Esophagus muscularis mucosa (tissue), 4 donors: ENCODE data around the gene CNTRL. TPM values are rescaled to one million over a fixed set of nuclear protein-coding genes. Genes with fewer than 3 reads are reported as not detected.

Experiments used
- DNase-seq: peaks from one replicate; pipeline ENCODE4 v3.0.0-alpha.2; 2017; ENCODE audit errors: extremely low spot score
- H3K27ac ChIP-seq, 4 donors: fragments of 200-600 bp; sonication (generic); replicated peaks in 1 of 4; 1 replicate in 3 of 4; 2 replicates in 1 of 4; pipeline ENCODE4 v1.5.1; 2016 to 2019; ENCODE audit warnings: mild to moderate bottlenecking in 1 of 4
- H3K27me3 ChIP-seq, 4 donors: fragments of 200-600 bp; sonication (generic); one replicate each; pipeline versions ENCODE4 v1.5.1 to v1.6.0; 2016 to 2019
- H3K36me3 ChIP-seq, 4 donors: fragments of 200-600 bp; sonication (generic); one replicate each; pipeline ENCODE4 v1.5.1; 2016 to 2019
- H3K4me1 ChIP-seq, 4 donors: fragments of 200-600 bp; sonication (generic); one replicate each; pipeline ENCODE4 v1.5.1; 2016 to 2019
- H3K4me3 ChIP-seq, 4 donors: fragments of 200-600 bp; sonication (generic); 1 replicate in 2 of 4; 2 replicates in 2 of 4; pipeline ENCODE4 v1.5.1; 2016 to 2019; ENCODE audit warnings: mild to moderate bottlenecking in 4 of 4, moderate library complexity in 1 of 4
- H3K9me3 ChIP-seq, 4 donors: fragments of 200-600 bp; sonication (generic); 1 replicate in 3 of 4; 2 replicates in 1 of 4; pipeline ENCODE4 v1.5.1; 2016 to 2019
- CTCF ChIP-seq, 3 experiments: fragments of 200-600 bp in 2 of 3; fragments of 450-650 bp in 1 of 3; sonication (generic) in 2 of 3; IDR thresholded peaks; one replicate each; pipeline ENCODE4 v1.5.1; 2017 to 2019; ENCODE audit warnings: antibody characterized with exemption in 3 of 3, mild to moderate bottlenecking in 2 of 3, moderate library complexity in 1 of 3
- EP300 ChIP-seq: sonication (generic); formaldehyde crosslinking; IDR thresholded peaks from one replicate; pipeline ENCODE4 v1.6.1; 2017; ENCODE audit warnings: antibody characterized with exemption
- POLR2A ChIP-seq: fragments of 450-650 bp; IDR thresholded peaks from one replicate; pipeline ENCODE4 v1.6.1; 2017; ENCODE audit warnings: antibody characterized with exemption, moderate library complexity, mild to moderate bottlenecking, low read depth
- POLR2AphosphoS5 ChIP-seq, 2 donors: sonication (generic); formaldehyde crosslinking; IDR thresholded peaks; one replicate each; pipeline ENCODE4 v1.6.1; 2017; ENCODE audit warnings: antibody characterized with exemption in 2 of 2
- WGBS: methylation state at CpG from one replicate; pipeline ENCODE4 v1.1.5; 2018; 5-methylcytosine and 5-hydroxymethylcytosine counted together
- intact Hi-C: fragments of 100-400 bp; cut with DNase I; formaldehyde crosslinking; loops from one replicate; pipeline ENCODE4 v1.15.1; 2023
- total RNA-seq, 4 donors: library from RNA; depleted of rRNA; stranded (reverse); fragments of >200 nt; gene quantifications; one replicate each; pipeline versions ENCODE4 v1.1.0 to v1.2.1, GENCODE V29; 2016

The CNTRL gene
- total RNA-seq, 4 donors from 2014 or later: 7.8 to 14.1 (median 11.2) TPM

DNA sequence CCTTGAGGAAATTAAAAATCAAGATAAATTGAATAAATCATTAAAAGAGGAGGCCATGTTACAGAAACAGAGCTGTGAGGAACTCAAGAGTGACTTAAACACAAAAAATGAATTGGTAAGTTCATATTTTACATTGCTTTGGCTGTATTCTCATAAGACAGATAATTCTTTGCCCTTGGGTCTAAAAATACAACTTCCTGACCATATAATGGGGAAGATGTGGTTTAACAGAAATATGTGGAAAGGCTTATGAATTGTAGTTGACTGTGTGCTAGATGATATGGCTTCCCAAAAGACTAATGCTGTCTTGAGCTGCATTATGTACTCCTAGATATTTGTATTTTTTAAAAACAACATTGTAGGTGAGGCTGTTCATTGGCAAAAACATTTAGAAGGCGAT lies 33.1 kb downstream of the CNTRL start:
- no peak for TF ChIP-seq POLR2A
- no peak for TF ChIP-seq CTCF (IDR thresholded peaks at IDR 0.05)
- no peak for TF ChIP-seq EP300
- TF ChIP-seq POLR2AphosphoS5 (IDR thresholded peaks at IDR 0.05): no peak
- Histone ChIP-seq H3K27ac (no peak overlapping the region), H3K27me3 (no peaks in the 10 kb centered on the region), H3K36me3 (no peaks in the 10 kb centered on the region), H3K4me1 (no peaks in the 10 kb centered on the region), H3K9me3 (no peaks in the 10 kb centered on the region), H3K4me3 (no peak overlapping the region)
- intact Hi-C loops: no loop called here
- no peak for DNase-seq
- WGBS: 92% methylated on average over 1 of the region's 1 CpG

GRCh38 chr9:121115466-121115865 lies 40.7 kb downstream of the CNTRL start:
- H3K27me3 ChIP-seq: no peaks in the 10 kb centered on the region
- no peak for DNase-seq
- no peak overlapping the region for H3K4me3 ChIP-seq
- TF ChIP-seq POLR2AphosphoS5 (IDR thresholded peaks at IDR 0.05) (no peak), EP300 (no peak), POLR2A (no peak), CTCF (IDR thresholded peaks at IDR 0.05) (no peak)
- H3K4me1 ChIP-seq: peaks cover 0 to under 1% (median 0%) of the 10 kb centered on the region in 4 donors
- H3K9me3 ChIP-seq: no peaks in the 10 kb centered on the region
- intact Hi-C loops: no loop called here
- WGBS: 89% methylated on average over 1 of the region's 1 CpG
- no peak overlapping the region for H3K27ac ChIP-seq
- H3K36me3 ChIP-seq: no peaks in the 10 kb centered on the region

GRCh38 chr9:121118266-121118665 lies 43.5 kb downstream of the CNTRL start:
- Histone ChIP-seq H3K9me3 (no peaks in the 10 kb centered on the region), H3K27me3 (no peaks in the 10 kb centered on the region), H3K4me3 (no peak overlapping the region), H3K36me3 (no peaks in the 10 kb centered on the region), H3K27ac (no peak overlapping the region), H3K4me1 (peaks cover 7 to 23% (median 13%) of the 10 kb centered on the region in 4 donors)
- intact Hi-C loops: no loop called here
- DNase-seq: no peak
- TF ChIP-seq EP300: no peak
- no peak for TF ChIP-seq POLR2AphosphoS5 (IDR thresholded peaks at IDR 0.05)
- no peak for TF ChIP-seq CTCF (IDR thresholded peaks at IDR 0.05)
- no peak for TF ChIP-seq POLR2A
- WGBS: 88% methylated on average over 2 of the region's 2 CpGs

GRCh38 chr9:121120386-121120785 lies 45.6 kb downstream of the CNTRL start:
- Histone ChIP-seq H3K4me3 (no peak overlapping the region), H3K27me3 (no peaks in the 10 kb centered on the region), H3K36me3 (no peaks in the 10 kb centered on the region), H3K4me1 (peaks cover 7 to 23% (median 13%) of the 10 kb centered on the region in 4 donors), H3K9me3 (no peaks in the 10 kb centered on the region), H3K27ac (no peak overlapping the region)
- intact Hi-C loops: loop anchor here (5.0 kb wide), 1 partner anchor 43 kb away; no protein-coding TSS in a partner anchor
- no peak for DNase-seq
- TF ChIP-seq POLR2AphosphoS5 (IDR thresholded peaks at IDR 0.05): no peak
- no peak for TF ChIP-seq EP300
- no peak for TF ChIP-seq CTCF (IDR thresholded peaks at IDR 0.05)
- TF ChIP-seq POLR2A: no peak
- WGBS: 89% methylated on average over 2 of the region's 2 CpGs

GRCh38 chr9:121121582-121122087 lies 46.9 kb downstream of the CNTRL start:
- Histone ChIP-seq H3K36me3 (peaks cover 0 to 11% (median 4%) of the 10 kb centered on the region in 4 donors), H3K4me3 (peak overlapping the region; percentile 44 to 55 (median 49)), H3K9me3 (no peaks in the 10 kb centered on the region), H3K27me3 (no peaks in the 10 kb centered on the region), H3K27ac (peak overlapping the region; percentile 62 to 78 (median 66)), H3K4me1 (peaks cover 7 to 23% (median 13%) of the 10 kb centered on the region in 4 donors)
- peak; percentile 88 to 90 for TF ChIP-seq POLR2AphosphoS5 (IDR thresholded peaks at IDR 0.05)
- TF ChIP-seq POLR2A: no peak
- peak; percentile 35 to 57 (median 47) for TF ChIP-seq CTCF (IDR thresholded peaks at IDR 0.05)
- WGBS: 2% methylated on average over 17 of the region's 17 CpGs
- DNase-seq: peak; percentile 99
- intact Hi-C loops: loop anchor here (5.0 kb wide), 1 partner anchor 44 kb away; no protein-coding TSS in a partner anchor
